IMR-90 (cell line): ENCODE data around the gene TNRC6B. TPM values are rescaled to one million over a fixed set of nuclear protein-coding genes. Genes with fewer than 3 reads are reported as not detected.

Source experiments
- ATAC-seq: fragments of 200-7000 bp; cut with Tn5 transposase; 2 replicates; pipeline ENCODE4 v1.9.1; 2020; ENCODE audit warnings: low read depth, mild to moderate bottlenecking, moderate library complexity
- BruUV-seq: library from RNA; stranded (reverse); fragments of 400-500 nt; replicated peaks from 2 replicates; lab custom pipeline; 2021; lab: Mats Ljungman, UMichigan
- CTCF ChIA-PET: fragments of 300-600 bp; formaldehyde crosslinking; extraction: SDS; loops from one replicate; lab custom pipeline; 2021; ENCODE audit warnings: antibody characterized with exemption; lab: Yijun Ruan, JAX
- POLR2A ChIA-PET: fragments of 300-600 bp; sonication (Branson Sonifier 250); formaldehyde crosslinking; loops from one replicate; lab custom pipeline; 2022; ENCODE audit warnings: antibody characterized with exemption; ENCODE audit not compliant: unreplicated experiment; lab: Charles Lee
- DNase-seq: peaks from one replicate; pipeline ENCODE4 v3.0.0; 2013
- H2AFZ ChIP-seq: replicated peaks from 2 replicates; pipeline ENCODE3; 2013; ENCODE audit warnings: low read length, mild to moderate bottlenecking; ENCODE audit not compliant: poor library complexity
- H2AK5ac ChIP-seq: 2 replicates; pipeline ENCODE4 v1.6.1; 2013; ENCODE audit warnings: low read depth, low read length, inconsistent platforms
- H2AK9ac ChIP-seq: replicated peaks from 2 replicates; pipeline ENCODE3; 2013; ENCODE audit warnings: mild to moderate bottlenecking, low read depth, low read length, moderate library complexity; ENCODE audit not compliant: poor library complexity
- H2BK120ac ChIP-seq: 2 replicates; pipeline ENCODE4 v1.6.1; 2013; ENCODE audit warnings: low read depth, low read length, inconsistent platforms
- H2BK15ac ChIP-seq: 3 replicates; pipeline ENCODE4 v1.6.1; 2013; ENCODE audit warnings: low read depth, low read length, inconsistent platforms
- H2BK20ac ChIP-seq: 2 replicates; pipeline ENCODE4 v1.6.1; 2013; ENCODE audit warnings: low read depth, mild to moderate bottlenecking, inconsistent platforms, low read length, moderate library complexity
- H2BK5ac ChIP-seq: 2 replicates; pipeline ENCODE4 v1.6.1; 2013; ENCODE audit warnings: mild to moderate bottlenecking, low read depth, low read length, inconsistent platforms; ENCODE audit not compliant: poor library complexity, severe bottlenecking
- H3K14ac ChIP-seq: replicated peaks from 2 replicates; pipeline ENCODE4 v1.6.1; 2013; ENCODE audit warnings: low read depth, low read length, inconsistent platforms
- H3K18ac ChIP-seq: 2 replicates; pipeline ENCODE4 v1.6.1; 2013; ENCODE audit warnings: low read depth, low read length, control low read depth
- H3K23ac ChIP-seq: 2 replicates; pipeline ENCODE4 v1.6.1; 2013; ENCODE audit warnings: low read depth, low read length, inconsistent platforms
- H3K27ac ChIP-seq: 2 replicates; pipeline ENCODE4 v1.5.1; 2013; ENCODE audit warnings: mild to moderate bottlenecking, control low read depth, low read length; ENCODE audit not compliant: insufficient read depth
- H3K27me3 ChIP-seq: 2 replicates; pipeline ENCODE4 v1.6.1; 2013; ENCODE audit warnings: low read length; ENCODE audit not compliant: control insufficient read depth, insufficient read depth
- H3K36me3 ChIP-seq: 2 replicates; pipeline ENCODE4 v1.6.1; 2013; ENCODE audit warnings: low read length, mixed read lengths; ENCODE audit not compliant: control insufficient read depth, insufficient read depth
- H3K4ac ChIP-seq: 2 replicates; pipeline ENCODE4 v1.6.1; 2013; ENCODE audit warnings: low read depth, low read length, inconsistent platforms
- H3K4me1 ChIP-seq: 2 replicates; pipeline ENCODE4 v1.6.1; 2013; ENCODE audit warnings: low read length, mixed read lengths; ENCODE audit not compliant: control insufficient read depth, insufficient read depth
- H3K4me2 ChIP-seq: 2 replicates; pipeline ENCODE4 v1.6.1; 2013; ENCODE audit warnings: low read depth, mild to moderate bottlenecking, control low read depth, low read length, moderate library complexity
- H3K4me3 ChIP-seq: 2 replicates; pipeline ENCODE4 v1.5.1; 2013; ENCODE audit warnings: low read depth, mild to moderate bottlenecking, control low read depth, low read length, moderate library complexity; ENCODE audit not compliant: insufficient read depth
- H3K56ac ChIP-seq: 2 replicates; pipeline ENCODE4 v1.6.1; 2013; ENCODE audit warnings: low read length, inconsistent platforms; ENCODE audit not compliant: insufficient read depth; ENCODE audit errors: extremely low read depth
- H3K79me1 ChIP-seq, 2 experiments: 2 replicates each; pipeline ENCODE4 v1.6.1; 2013; ENCODE audit warnings: low read length in 2 of 2, inconsistent platforms in 1 of 2, low read depth in 1 of 2
- H3K9ac ChIP-seq: 2 replicates; pipeline ENCODE4 v1.6.1; 2013; ENCODE audit warnings: low read depth, low read length, control low read depth
- H3K9me1 ChIP-seq: 2 replicates; pipeline ENCODE4 v1.6.1; 2013; ENCODE audit warnings: low read length, inconsistent platforms; ENCODE audit not compliant: insufficient read depth
- H3K9me3 ChIP-seq: 2 replicates; pipeline ENCODE4 v1.6.1; 2013; ENCODE audit warnings: low read length; ENCODE audit not compliant: control insufficient read depth, insufficient read depth
- H4K20me1 ChIP-seq: 2 replicates; pipeline ENCODE4 v1.6.1; 2013; ENCODE audit warnings: low read length, inconsistent platforms; ENCODE audit not compliant: insufficient read depth
- H4K5ac ChIP-seq: 2 replicates; pipeline ENCODE4 v1.6.1; 2013; ENCODE audit warnings: mild to moderate bottlenecking, low read depth, low read length, control low read depth
- H4K8ac ChIP-seq, 2 experiments: 2 replicates each; pipeline ENCODE4 v1.6.1; 2013; ENCODE audit warnings: low read depth in 2 of 2, low read length in 2 of 2, control low read depth in 1 of 2, inconsistent platforms in 1 of 2
- H4K91ac ChIP-seq: 2 replicates; pipeline ENCODE4 v1.6.1; 2013; ENCODE audit warnings: low read depth, low read length, inconsistent platforms; ENCODE audit not compliant: insufficient read depth
- BHLHE40 ChIP-seq: fragments of 150-350 bp; IDR thresholded peaks from 2 replicates; pipeline ENCODE4 v1.6.1; 2016; ENCODE audit warnings: mild to moderate bottlenecking, low read depth, low read length
- CEBPB ChIP-seq: IDR thresholded peaks from 2 replicates; pipeline ENCODE4 v1.6.1; 2012; ENCODE audit warnings: low read depth, low read length, improper control_type of control experiment
- CHD1 ChIP-seq: IDR thresholded peaks from 2 replicates; pipeline ENCODE4 v1.6.1; 2012; ENCODE audit warnings: low read depth, low read length, improper control_type of control experiment
- ELK1 ChIP-seq: fragments of 150-350 bp; IDR thresholded peaks from 2 replicates; pipeline ENCODE4 v1.6.1; 2016; ENCODE audit warnings: low read depth, mild to moderate bottlenecking, low read length, moderate library complexity, borderline replicate concordance
- FOS ChIP-seq: fragments of 150-350 bp; IDR thresholded peaks from 2 replicates; pipeline ENCODE4 v1.6.1; 2016; ENCODE audit warnings: low read depth, low read length
- MAFK ChIP-seq: IDR thresholded peaks from 2 replicates; pipeline ENCODE4 v1.6.1; 2012; ENCODE audit warnings: low read depth, low read length, improper control_type of control experiment
- MAZ ChIP-seq: IDR thresholded peaks from 2 replicates; pipeline ENCODE4 v1.6.1; 2012; ENCODE audit warnings: low read depth, mild to moderate bottlenecking, low read length, improper control_type of control experiment, moderate library complexity, borderline replicate concordance
- MXI1 ChIP-seq: IDR thresholded peaks from 2 replicates; pipeline ENCODE4 v1.6.1; 2012; ENCODE audit warnings: low read depth, mild to moderate bottlenecking, low read length, moderate library complexity, borderline replicate concordance
- NFE2L2 ChIP-seq: fragments of 150-350 bp; IDR thresholded peaks from 2 replicates; pipeline ENCODE4 v1.6.1; 2016; ENCODE audit warnings: low read depth, mild to moderate bottlenecking, low read length
- RAD21 ChIP-seq: IDR thresholded peaks from 2 replicates; pipeline ENCODE4 v1.6.1; 2012; ENCODE audit warnings: low read length, improper control_type of control experiment
- RCOR1 ChIP-seq: IDR thresholded peaks from 2 replicates; pipeline ENCODE4 v1.6.1; 2012; ENCODE audit warnings: mild to moderate bottlenecking, low read length, improper control_type of control experiment; ENCODE audit not compliant: insufficient replicate concordance
- RFX5 ChIP-seq: IDR thresholded peaks from 2 replicates; pipeline ENCODE4 v1.8.0; 2012; ENCODE audit warnings: low read depth, mild to moderate bottlenecking, low read length, moderate library complexity
- WGBS, 2 experiments: methylation state at CpG; one replicate each; pipeline versions ENCODE4 v1.1.5 to v1.1.7; 2013; ENCODE audit warnings: missing lambda C conversion rate in 2 of 2; ENCODE audit not compliant: insufficient read length in 1 of 2; ENCODE audit errors: extremely low coverage in 2 of 2; 5-methylcytosine and 5-hydroxymethylcytosine counted together
- dilution Hi-C: fragments of 300-500 bp; cut with HindIII; formaldehyde crosslinking; loops from one replicate; pipeline ENCODE4 v1.14.3; 2018; ENCODE audit warnings: low sequenced_read_pairs; ENCODE audit not compliant: unreplicated experiment
- in situ Hi-C: fragments of 300-500 bp; cut with MboI; formaldehyde crosslinking; loops from 3 replicates; pipeline ENCODE4 v1.14.3; 2019; ENCODE audit warnings: low sequenced_read_pairs, inconsistent platforms, mixed read lengths
- intact Hi-C: fragments of 100-400 bp; cut with micrococcal nuclease; formaldehyde crosslinking; loops from 2 replicates; pipeline ENCODE4 v1.10.0; 2022
- polyA plus RNA-seq, 3 experiments: library from polyadenylated mRNA; depleted of rRNA; stranded (reverse); fragments of >200 nt; gene quantifications; 2 replicates each; pipeline ENCODE4 v1.2.3, GENCODE V29; 2012; ENCODE audit warnings: low replicate concordance in 1 of 3
- total RNA-seq: library from RNA; depleted of rRNA; stranded (reverse); fragments of >200 nt; gene quantifications from 2 replicates; pipeline ENCODE4 v1.2.3, GENCODE V29; 2012
- TF ChIP-seq, protein P1 (sequence below): conservative IDR thresholded peaks from 2 replicates; pipeline ENCODE4 v1.5.1; 2012; ENCODE audit warnings: mild to moderate bottlenecking, low read depth, low read length, improper control_type of control experiment
- TF ChIP-seq, protein P2 (sequence below): fragments of 150-350 bp; IDR thresholded peaks from 2 replicates; pipeline ENCODE4 v1.6.1; 2017; ENCODE audit warnings: mild to moderate bottlenecking, antibody characterized with exemption, low read length, low read depth

The TNRC6B gene
- total and polyA plus RNA-seq, 2 of the 4 experiments (the other 2 are of a cell fraction), result 3.9 to 17.0 TPM

- H3K79me1 ChIP-seq, result no peaks in the 10 kb centered on the region; a peak in 1 of 4 replicates
- H3K27me3 ChIP-seq, result no peaks in the 10 kb centered on the region
- in situ Hi-C loops, result no loop called here
- H2AFZ ChIP-seq, result no peak overlapping the region
- H2BK5ac ChIP-seq, result no peak overlapping the region
- H2BK120ac ChIP-seq, result no peak overlapping the region
- no peak overlapping the region for H2BK20ac ChIP-seq
- peak overlapping the region; percentile 50; the same call in 1 of the 2 replicates for H2AK5ac ChIP-seq
- H3K27ac ChIP-seq, result no peak overlapping the region
- no peak overlapping the region for H4K5ac ChIP-seq
- WGBS, 2 experiments, result no CpG with 5 or more reads among the region's 4 CpGs
- no peaks in the 10 kb centered on the region for H3K9me3 ChIP-seq
- intact Hi-C loops, result no loop called here
- no peak overlapping the region; the same call in 2 of the 3 replicates for H2BK15ac ChIP-seq
- H3K9ac ChIP-seq, result no peak overlapping the region
- POLR2A ChIA-PET, result no interaction called here
- no peak overlapping the region for H3K23ac ChIP-seq
- no peak for TF ChIP-seq CHD1
- no peak for TF ChIP-seq MAZ
- no peak for TF ChIP-seq RCOR1
- TF ChIP-seq NFE2L2, result no peak
- TF ChIP-seq RFX5, result no peak
- no peak for TF ChIP-seq MXI1
- no peak for TF ChIP-seq MAFK
- no peak for TF ChIP-seq FOS
- no peak for TF ChIP-seq RAD21
- TF ChIP-seq, protein P1, sequence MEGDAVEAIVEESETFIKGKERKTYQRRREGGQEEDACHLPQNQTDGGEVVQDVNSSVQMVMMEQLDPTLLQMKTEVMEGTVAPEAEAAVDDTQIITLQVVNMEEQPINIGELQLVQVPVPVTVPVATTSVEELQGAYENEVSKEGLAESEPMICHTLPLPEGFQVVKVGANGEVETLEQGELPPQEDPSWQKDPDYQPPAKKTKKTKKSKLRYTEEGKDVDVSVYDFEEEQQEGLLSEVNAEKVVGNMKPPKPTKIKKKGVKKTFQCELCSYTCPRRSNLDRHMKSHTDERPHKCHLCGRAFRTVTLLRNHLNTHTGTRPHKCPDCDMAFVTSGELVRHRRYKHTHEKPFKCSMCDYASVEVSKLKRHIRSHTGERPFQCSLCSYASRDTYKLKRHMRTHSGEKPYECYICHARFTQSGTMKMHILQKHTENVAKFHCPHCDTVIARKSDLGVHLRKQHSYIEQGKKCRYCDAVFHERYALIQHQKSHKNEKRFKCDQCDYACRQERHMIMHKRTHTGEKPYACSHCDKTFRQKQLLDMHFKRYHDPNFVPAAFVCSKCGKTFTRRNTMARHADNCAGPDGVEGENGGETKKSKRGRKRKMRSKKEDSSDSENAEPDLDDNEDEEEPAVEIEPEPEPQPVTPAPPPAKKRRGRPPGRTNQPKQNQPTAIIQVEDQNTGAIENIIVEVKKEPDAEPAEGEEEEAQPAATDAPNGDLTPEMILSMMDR, result no peak
- no peak for TF ChIP-seq ELK1
- TF ChIP-seq, protein P2, sequence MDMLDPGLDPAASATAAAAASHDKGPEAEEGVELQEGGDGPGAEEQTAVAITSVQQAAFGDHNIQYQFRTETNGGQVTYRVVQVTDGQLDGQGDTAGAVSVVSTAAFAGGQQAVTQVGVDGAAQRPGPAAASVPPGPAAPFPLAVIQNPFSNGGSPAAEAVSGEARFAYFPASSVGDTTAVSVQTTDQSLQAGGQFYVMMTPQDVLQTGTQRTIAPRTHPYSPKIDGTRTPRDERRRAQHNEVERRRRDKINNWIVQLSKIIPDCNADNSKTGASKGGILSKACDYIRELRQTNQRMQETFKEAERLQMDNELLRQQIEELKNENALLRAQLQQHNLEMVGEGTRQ, result no peak
- no peak for TF ChIP-seq BHLHE40
- TF ChIP-seq CEBPB, result no peak
- H3K4me3 ChIP-seq, result no peak overlapping the region
- no peak overlapping the region for H3K4me2 ChIP-seq
- no peak overlapping the region for H4K91ac ChIP-seq
- H3K18ac ChIP-seq, result no peak overlapping the region
- no TSS peak for BruUV-seq
- DNase-seq (no peak), ATAC-seq (no peak)
- no peaks in the 10 kb centered on the region for H3K36me3 ChIP-seq
- H3K9me1 ChIP-seq, result no peaks in the 10 kb centered on the region
- no peak overlapping the region for H2AK9ac ChIP-seq
- no peak overlapping the region for H4K8ac ChIP-seq
- dilution Hi-C loops, result no loop called here
- CTCF ChIA-PET, result no interaction called here
- H3K56ac ChIP-seq, result no peak overlapping the region
- peaks cover 2% of the 10 kb centered on the region for H3K4me1 ChIP-seq
- H4K20me1 ChIP-seq, result peaks cover 4% of the 10 kb centered on the region; the same call in 1 of the 2 replicates
- no peak overlapping the region for H3K14ac ChIP-seq
- H3K4ac ChIP-seq, result no peak overlapping the region
Observed at GRCh38 chr22:40153192-40153591, 24.5 kb upstream of the TNRC6B start.
